HepG2 (cell line): ENCODE data around the gene CHST11. TPM values are rescaled to one million over a fixed set of nuclear protein-coding genes. Genes with fewer than 3 reads are reported as not detected.

ENCODE experiments used
- ATAC-seq: fragments of 200-7000 bp; cut with Tn5 transposase; 3 replicates; pipeline ENCODE4 v1.9.1; 2020; ENCODE audit warnings: mild to moderate bottlenecking, moderate library complexity
- BruUV-seq: library from RNA; stranded (reverse); fragments of 400-500 nt; replicated peaks from 2 replicates; lab custom pipeline; 2021; lab: Mats Ljungman, UMichigan
- CTCF ChIA-PET: fragments of 300-600 bp; formaldehyde crosslinking; extraction: SDS; loops from one replicate; lab custom pipeline; 2021; ENCODE audit warnings: low total read pairs, inconsistent platforms, low intra/inter-chr PET ratio; lab: Yijun Ruan, JAX
- POLR2A ChIA-PET: fragments of 350-600 bp; sonication (Branson Sonifier 250); formaldehyde crosslinking; loops from one replicate; lab custom pipeline; 2020; ENCODE audit warnings: antibody characterized with exemption, inconsistent platforms; lab: Yijun Ruan, JAX
- DNase-seq: peaks from one replicate; pipeline ENCODE4 v3.0.0-alpha.2; 2015; ENCODE audit warnings: low spot score
- FAIRE-seq: peaks from 3 replicates; lab custom pipeline; 2011; peaks lifted over from hg19 to GRCh38; lab: Jason Lieb, UNC
- H2AFZ ChIP-seq: one replicate; pipeline ENCODE4 v1.6.1; 2011; ENCODE audit warnings: low read length, inconsistent platforms
- H3K27ac ChIP-seq: fragments of 300-600 bp; 3 replicates; pipeline ENCODE4 v1.8.0; 2011; ENCODE audit warnings: mixed run types, mild to moderate bottlenecking, mixed read lengths, low read length, inconsistent platforms; ENCODE audit not compliant: insufficient read depth; ENCODE audit errors: extremely low read length
- H3K27me3 ChIP-seq, 2 experiments: fragments of 200-600 bp in 1 of 2; 2 replicates in 1 of 2; 3 replicates in 1 of 2; pipeline versions ENCODE4 v1.6.0 to v1.8.0; 2011; ENCODE audit warnings: low read length in 2 of 2, mild to moderate bottlenecking in 2 of 2, moderate library complexity in 2 of 2, inconsistent platforms in 1 of 2; ENCODE audit not compliant: insufficient read depth in 2 of 2, control insufficient read depth in 1 of 2
- H3K36me3 ChIP-seq, 2 experiments: fragments of 200-600 bp in 1 of 2; replicated peaks in 1 of 2; 2 replicates in 1 of 2; 3 replicates in 1 of 2; pipeline versions ENCODE4 v1.5.1 to v1.8.0; 2011; ENCODE audit warnings: low read length in 2 of 2, inconsistent platforms in 1 of 2; ENCODE audit not compliant: insufficient read depth in 2 of 2, control insufficient read depth in 1 of 2
- H3K4me1 ChIP-seq: 2 replicates; pipeline ENCODE4 v1.5.1; 2012; ENCODE audit warnings: low read length, inconsistent platforms; ENCODE audit not compliant: insufficient read depth
- H3K4me2 ChIP-seq: 2 replicates; pipeline ENCODE4 v1.6.0; 2011; ENCODE audit warnings: low read depth, low read length, inconsistent platforms
- H3K4me3 ChIP-seq, 3 experiments: fragments of 200-600 bp in 1 of 3; sonication (generic), shearing (Covaris generic) in 1 of 3; replicated peaks in 1 of 3; 2 replicates each; pipeline ENCODE4 v1.5.1; 2011 to 2016; ENCODE audit warnings: low read length in 3 of 3, inconsistent platforms in 2 of 3, low read depth in 2 of 3, mild to moderate bottlenecking in 2 of 3, control low read depth in 1 of 3, mixed read lengths in 1 of 3; ENCODE audit not compliant: insufficient read depth in 1 of 3
- H3K79me2 ChIP-seq: one replicate; pipeline ENCODE4 v1.6.1; 2011; ENCODE audit warnings: low read length, inconsistent platforms; ENCODE audit not compliant: insufficient read depth
- H3K9ac ChIP-seq: 2 replicates; pipeline ENCODE4 v1.6.0; 2011; ENCODE audit warnings: mild to moderate bottlenecking, low read depth, low read length, inconsistent platforms; ENCODE audit not compliant: insufficient read depth
- H3K9me3 ChIP-seq: 2 replicates; pipeline ENCODE4 v1.5.1; 2012; ENCODE audit warnings: mild to moderate bottlenecking, low read length
- H4K20me1 ChIP-seq: 2 replicates; pipeline ENCODE4 v1.6.0; 2011; ENCODE audit warnings: inconsistent platforms, mild to moderate bottlenecking, low read length, moderate library complexity; ENCODE audit not compliant: insufficient read depth
- CBFB ChIP-seq: sonication (generic); formaldehyde crosslinking; IDR thresholded peaks from 2 replicates; pipeline ENCODE4 v1.4.0; 2020; ENCODE audit warnings: missing genetic modification reagents
- CEBPB ChIP-seq: IDR thresholded peaks from 2 replicates; pipeline ENCODE4 v1.6.1; 2011; ENCODE audit warnings: low read depth, low read length, improper control_type of control experiment, borderline replicate concordance
- HHEX ChIP-seq: IDR thresholded peaks from 2 replicates; pipeline ENCODE4 v1.6.1; 2016; ENCODE audit warnings: control low read depth
- HNF1A ChIP-seq, 2 experiments: sonication (generic) in 1 of 2; formaldehyde crosslinking in 1 of 2; IDR thresholded peaks; 2 replicates each; pipeline versions ENCODE4 v1.4.0 to v1.6.1; 2016 to 2020; ENCODE audit warnings: borderline replicate concordance in 1 of 2, low read depth in 1 of 2, mild to moderate bottlenecking in 1 of 2, missing genetic modification reagents in 1 of 2
- MEIS2 ChIP-seq: sonication (generic); formaldehyde crosslinking; IDR thresholded peaks from 2 replicates; pipeline ENCODE4 v1.9.0; 2021; ENCODE audit warnings: mild to moderate bottlenecking, missing genetic modification reagents
- SYNCRIP ChIP-seq: fragments of 200-400 bp; formaldehyde crosslinking; IDR thresholded peaks from 2 replicates; pipeline ENCODE4 v1.6.1; 2018; ENCODE audit warnings: mild to moderate bottlenecking, low read depth, low read length; ENCODE audit not compliant: insufficient read depth
- ZEB1 ChIP-seq: IDR thresholded peaks from 2 replicates; pipeline ENCODE4 v1.6.1; 2012; ENCODE audit warnings: mild to moderate bottlenecking, low read depth, inconsistent platforms; ENCODE audit not compliant: insufficient replicate concordance
- ZNF501 ChIP-seq: sonication (generic); formaldehyde crosslinking; IDR thresholded peaks from 2 replicates; pipeline ENCODE4 v1.5.1; 2020; ENCODE audit warnings: mild to moderate bottlenecking, moderate library complexity, missing genetic modification reagents
- ZNF646 ChIP-seq: sonication (generic); formaldehyde crosslinking; IDR thresholded peaks from 2 replicates; pipeline ENCODE4 v1.9.0; 2021; ENCODE audit warnings: mild to moderate bottlenecking, missing genetic modification reagents
- ZNF678 ChIP-seq: sonication (generic); formaldehyde crosslinking; IDR thresholded peaks from 2 replicates; pipeline ENCODE4 v1.4.0; 2020; ENCODE audit warnings: mild to moderate bottlenecking, missing genetic modification reagents
- WGBS: methylation state at CpG from one replicate; pipeline ENCODE4 v1.1.6; 2017; ENCODE audit warnings: low lambda C conversion rate; 5-methylcytosine and 5-hydroxymethylcytosine counted together
- in situ Hi-C: cut with HindIII; loops from 2 replicates; pipeline ENCODE4 v1.10.0; 2017; ENCODE audit warnings: low pct_unique_long_range_greater_than_20kb; ENCODE audit not compliant: extremely low pct_ligation_motif_present
- intact Hi-C: fragments of 100-400 bp; cut with micrococcal nuclease; formaldehyde crosslinking; loops from one replicate; pipeline ENCODE4 v1.10.0; 2022; ENCODE audit not compliant: unreplicated experiment
- polyA plus RNA-seq, 8 experiments: library from polyadenylated mRNA; depleted of rRNA in 3 of 8; stranded (reverse) in 7 of 8; unstranded in 1 of 8; fragments of >200 nt; fragmentation: Illumina TruSeq in 4 of 8; extraction: Trizol in 4 of 8; gene quantifications; 2 replicates each; pipeline versions ENCODE4 v1.2.1 to v1.2.3, GENCODE V29; 2011 to 2016; ENCODE audit warnings: low read depth in 4 of 8, missing spikeins in 1 of 8, mixed read lengths in 1 of 8; ENCODE audit not compliant: insufficient read depth in 1 of 8
- total RNA-seq, 5 experiments: library from RNA; depleted of rRNA; stranded (reverse); fragments of >200 nt; fragmentation: Illumina TruSeq; extraction: Trizol; gene quantifications; 2 replicates each; pipeline ENCODE4 v1.2.3, GENCODE V29; 2016; ENCODE audit warnings: low read depth in 1 of 5

The CHST11 gene
- total and polyA plus RNA-seq, 2 of the 13 experiments (the other 11 are each of a cell fraction or from before 2014, with no cell fraction given) = 0.15 TPM; not detected in 1

- no peak for ATAC-seq
Measured at GRCh38 chr12:104741077-104741476, 284.3 kb downstream of the CHST11 start.

More at GRCh38 chr12:104741077-104741476, 284.3 kb downstream of the CHST11 start:
- Histone ChIP-seq H3K4me3 (no peak overlapping the region), H3K4me2 (no peak overlapping the region), H3K79me2 (no peaks in the 10 kb centered on the region), H3K27me3 (peaks cover 2 to 18% of the 10 kb centered on the region in 2 experiments; a peak in 2 of 5 replicates), H4K20me1 (no peaks in the 10 kb centered on the region), H3K9me3 (no peaks in the 10 kb centered on the region), H3K27ac (no peak overlapping the region)
- no peak for DNase-seq
- CTCF ChIA-PET = no interaction called here
- no TSS peak for BruUV-seq
- TF ChIP-seq ZEB1 (no peak), MEIS2 (CRISPR knock-in tag) (no peak), HNF1A (IDR thresholded peaks at IDR 0.05; ENCODE audit: low read depth) (no peak), HNF1A (CRISPR knock-in tag; IDR thresholded peaks at IDR 0.05; ENCODE audit: borderline replicate concordance) (no peak), CBFB (CRISPR knock-in tag) (no peak), HHEX (CRISPR knock-in tag) (no peak), ZNF678 (CRISPR knock-in tag) (no peak), ZNF501 (CRISPR knock-in tag) (no peak), CEBPB (no peak), ZNF646 (CRISPR knock-in tag) (no peak), SYNCRIP (no peak)
- TF ChIP-seq, all 625 proteins: peak for 0
- no peak overlapping the region for H3K9ac ChIP-seq
- in situ Hi-C loops = no loop called here
- intact Hi-C loops = no loop called here
- WGBS = 50% methylated on average over 5 of the region's 5 CpGs
- H2AFZ ChIP-seq = no peak overlapping the region
- H3K4me1 ChIP-seq = no peaks in the 10 kb centered on the region
- POLR2A ChIA-PET = no interaction called here
- H3K36me3 ChIP-seq = no peaks in the 10 kb centered on the region
- FAIRE-seq = no peak
